GM18951 (cell line): ENCODE data around the gene CTIF.

Source experiments
- POLR2A ChIP-seq: IDR thresholded peaks from 4 replicates; pipeline ENCODE4 v1.6.1; 2011; ENCODE audit warnings: mild to moderate bottlenecking; ENCODE audit not compliant: insufficient read length, insufficient read depth; ENCODE audit errors: extremely low read depth
- in situ Hi-C: fragments of 300-500 bp; cut with MboI; formaldehyde crosslinking; loops from one replicate; pipeline ENCODE4 v1.12.0; 2022; ENCODE audit warnings: low sequenced_read_pairs, mixed read lengths, inconsistent platforms; ENCODE audit not compliant: unreplicated experiment

The CTIF gene

GRCh38 chr18:48676756-48677368 is 138.0 kb downstream of the CTIF start:
- in situ Hi-C loops: loop anchor here (10.0 to 25.0 kb wide), 3 partner anchors 568 to 1185 kb away; no protein-coding TSS in a partner anchor
- TF ChIP-seq POLR2A: no peak

- no peak for TF ChIP-seq POLR2A
- in situ Hi-C loops: loop anchor here (10.0 to 25.0 kb wide), 3 partner anchors 566 to 1184 kb away; no protein-coding TSS in a partner anchor
Observed at GRCh38 chr18:48678237-48679115, 139.6 kb downstream of the CTIF start.

GRCh38 chr18:48679236-48679635 is 140.4 kb downstream of the CTIF start:
- in situ Hi-C loops: loop anchor here (10.0 to 25.0 kb wide), 3 partner anchors 566 to 1183 kb away; no protein-coding TSS in a partner anchor
- TF ChIP-seq POLR2A: no peak

- in situ Hi-C loops: loop anchor here (25.0 kb wide), 2 partner anchors 757 to 1182 kb away; no protein-coding TSS in a partner anchor
- TF ChIP-seq POLR2A: no peak
Observed at GRCh38 chr18:48680339-48681250, 141.8 kb downstream of the CTIF start.

GRCh38 chr18:48682768-48683167 is 143.9 kb downstream of the CTIF start:
- TF ChIP-seq POLR2A: no peak
- in situ Hi-C loops: loop anchor here (25.0 kb wide), 2 partner anchors 755 to 1180 kb away; no protein-coding TSS in a partner anchor

GRCh38 chr18:48683197-48683596 is 144.4 kb downstream of the CTIF start:
- in situ Hi-C loops: loop anchor here (25.0 kb wide), 2 partner anchors 754 to 1179 kb away; no protein-coding TSS in a partner anchor
- no peak for TF ChIP-seq POLR2A

GRCh38 chr18:48683661-48684060 is 144.8 kb downstream of the CTIF start:
- no peak for TF ChIP-seq POLR2A
- in situ Hi-C loops: loop anchor here (25.0 kb wide), 2 partner anchors 754 to 1179 kb away; no protein-coding TSS in a partner anchor

GRCh38 chr18:48687346-48688042 is 148.7 kb downstream of the CTIF start:
- in situ Hi-C loops: loop anchor here (25.0 kb wide), 2 partner anchors 750 to 1175 kb away; no protein-coding TSS in a partner anchor
- TF ChIP-seq POLR2A: no peak

- in situ Hi-C loops: loop anchor here (25.0 kb wide), 2 partner anchors 748 to 1173 kb away; no protein-coding TSS in a partner anchor
- TF ChIP-seq POLR2A: no peak
Observed at GRCh38 chr18:48688961-48689360, 150.1 kb downstream of the CTIF start.

- in situ Hi-C loops: loop anchor here (25.0 kb wide), 2 partner anchors 748 to 1173 kb away; no protein-coding TSS in a partner anchor
- no peak for TF ChIP-seq POLR2A
Observed at GRCh38 chr18:48689548-48689947, 150.7 kb downstream of the CTIF start.

- in situ Hi-C loops: loop anchor here (25.0 kb wide), 2 partner anchors 747 to 1172 kb away; no protein-coding TSS in a partner anchor
- no peak for TF ChIP-seq POLR2A
Observed at GRCh38 chr18:48690494-48690893, 151.7 kb downstream of the CTIF start.
